Effector memory CD4-positive, alpha-beta T cell (primary cell): ENCODE data around the gene FUT8.

Source experiments
- DNase-seq, 3 donors: peaks; one replicate each; pipeline ENCODE4 v3.0.0-alpha.2; 2020
- H3K27ac ChIP-seq: 2 replicates; pipeline ENCODE4 v1.7.0; 2013; ENCODE audit warnings: mild to moderate bottlenecking, low read length, moderate library complexity; ENCODE audit not compliant: insufficient read depth, poor library complexity, severe bottlenecking
- H3K27me3 ChIP-seq: replicated peaks from 2 replicates; pipeline ENCODE4 v1.7.0; 2013; ENCODE audit warnings: mild to moderate bottlenecking, low read length; ENCODE audit not compliant: insufficient read depth, control insufficient read depth, poor library complexity, severe bottlenecking
- H3K36me3 ChIP-seq: 2 replicates; pipeline ENCODE4 v1.7.0; 2013; ENCODE audit warnings: mild to moderate bottlenecking, low read length, moderate library complexity; ENCODE audit not compliant: control insufficient read depth, insufficient read depth
- H3K4me1 ChIP-seq: 2 replicates; pipeline ENCODE4 v1.7.0; 2013; ENCODE audit warnings: low read length, mild to moderate bottlenecking; ENCODE audit not compliant: control insufficient read depth, insufficient read depth, poor library complexity, severe bottlenecking
- H3K4me3 ChIP-seq: 2 replicates; pipeline ENCODE4 v1.7.0; 2013; ENCODE audit warnings: low read length, low read depth, mild to moderate bottlenecking; ENCODE audit not compliant: insufficient read depth, poor library complexity, severe bottlenecking
- H3K9me3 ChIP-seq: 2 replicates; pipeline ENCODE4 v1.7.0; 2013; ENCODE audit warnings: mild to moderate bottlenecking, low read length, moderate library complexity; ENCODE audit not compliant: control insufficient read depth

The FUT8 gene

DNA sequence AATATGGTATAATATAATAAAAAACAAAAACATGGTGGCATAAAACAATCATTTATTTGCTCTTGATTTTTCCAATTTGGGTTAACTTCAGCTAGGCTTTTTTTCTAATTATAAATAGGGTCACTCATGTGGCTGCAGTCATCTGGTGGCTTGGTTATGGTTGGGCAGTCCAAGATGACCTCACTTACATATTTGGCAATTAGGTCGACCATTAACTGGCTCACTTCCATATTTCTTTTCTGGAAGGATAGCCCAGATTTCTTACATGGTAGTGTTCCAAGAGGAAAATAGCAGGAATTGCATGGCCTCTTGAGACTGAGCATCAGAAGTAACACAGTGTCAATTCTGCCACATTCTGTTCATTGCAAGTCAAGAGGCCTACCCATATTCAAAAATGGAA lies 153.4 kb downstream of the FUT8 start:
- H3K4me3 ChIP-seq: no peak overlapping the region

DNA sequence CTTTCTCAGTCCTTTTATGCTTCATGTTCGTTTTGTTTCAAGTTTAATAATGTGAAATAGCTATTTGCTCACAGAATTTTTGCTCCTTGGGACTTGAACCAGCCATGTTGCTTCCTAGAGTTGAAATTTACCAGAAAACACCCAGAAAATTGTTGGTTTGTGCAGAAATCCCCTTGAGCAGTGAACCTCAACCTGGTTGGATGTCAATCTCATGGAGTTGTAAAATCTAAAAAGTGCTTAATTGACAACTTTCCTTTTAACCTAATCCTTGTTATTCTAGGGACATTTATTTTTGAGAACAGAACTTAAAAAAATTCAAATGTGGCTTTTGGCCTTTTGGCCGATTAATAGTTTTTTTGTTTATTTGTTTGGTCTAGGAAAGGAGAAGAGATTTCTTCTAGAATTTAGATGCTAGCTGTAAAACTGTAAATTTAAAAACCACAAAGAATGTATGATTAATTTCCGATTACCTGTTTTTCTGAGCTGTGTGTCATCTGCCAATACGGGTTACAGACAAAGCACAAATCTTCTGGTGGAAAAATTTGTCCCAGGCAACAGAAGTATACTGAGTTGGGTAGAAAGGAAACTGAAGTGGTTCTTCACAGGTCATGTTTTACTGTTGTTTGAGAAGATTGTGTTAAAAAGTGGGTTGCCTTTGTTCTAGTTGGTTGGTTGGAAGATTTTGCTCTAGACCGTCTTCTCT lies 154.4 kb downstream of the FUT8 start:
- Histone ChIP-seq H3K4me1 (peaks cover 8% of the 10 kb centered on the region), H3K9me3 (no peaks in the 10 kb centered on the region), H3K36me3 (no peaks in the 10 kb centered on the region), H3K27ac (no peak overlapping the region), H3K4me3 (no peak overlapping the region), H3K27me3 (no peaks in the 10 kb centered on the region)
- DNase-seq: no peak

More for the DNA sequence above, 153.4 kb downstream of the FUT8 start:
- Histone ChIP-seq H3K9me3 (no peaks in the 10 kb centered on the region), H3K27ac (no peak overlapping the region), H3K27me3 (no peaks in the 10 kb centered on the region), H3K36me3 (no peaks in the 10 kb centered on the region), H3K4me1 (peaks cover 8% of the 10 kb centered on the region)
- no peak for DNase-seq

DNA sequence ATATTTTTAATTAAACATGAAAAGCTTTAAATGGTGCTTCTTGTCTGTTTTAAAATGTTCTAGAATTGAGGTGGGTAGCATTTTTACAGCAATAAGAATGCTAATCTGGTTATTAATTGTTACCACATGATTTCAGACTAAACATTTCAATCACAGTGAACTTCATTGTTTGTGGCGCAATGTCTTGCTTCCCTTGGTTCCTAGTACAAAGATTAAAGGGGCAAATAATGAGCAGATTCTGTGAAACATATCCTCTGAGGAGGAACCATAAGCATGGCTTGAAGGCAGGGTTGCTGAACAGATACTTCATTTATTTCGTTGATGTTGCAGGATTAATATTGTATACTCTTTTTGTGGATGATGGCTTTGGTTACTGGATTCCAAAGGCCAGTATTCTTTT lies 162.1 kb downstream of the FUT8 start:
- H3K4me3 ChIP-seq: no peak overlapping the region
- no peaks in the 10 kb centered on the region for H3K27me3 ChIP-seq
- H3K27ac ChIP-seq: no peak overlapping the region
- H3K36me3 ChIP-seq: no peaks in the 10 kb centered on the region
- DNase-seq: no peak
- H3K4me1 ChIP-seq: no peaks in the 10 kb centered on the region
- no peaks in the 10 kb centered on the region for H3K9me3 ChIP-seq

DNA sequence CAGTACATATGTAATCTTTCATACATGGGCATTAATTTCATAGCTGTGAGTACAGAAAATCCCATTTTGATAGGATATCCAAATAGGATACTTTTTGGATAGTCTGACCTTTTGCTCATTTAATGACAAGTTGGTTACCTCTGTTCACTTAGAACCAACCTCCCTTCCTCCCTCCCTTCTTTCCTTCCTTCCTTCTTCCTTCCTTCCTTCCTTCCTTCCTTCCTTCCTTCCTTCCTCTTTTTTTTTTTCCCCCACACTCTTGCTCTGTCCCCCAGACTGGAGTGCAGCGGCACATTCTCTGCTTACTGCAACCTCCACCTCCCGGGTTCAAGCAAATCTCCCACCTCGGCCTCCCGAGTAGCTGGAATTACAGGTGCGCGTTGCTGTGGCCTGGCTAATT lies 162.9 kb downstream of the FUT8 start:
- Histone ChIP-seq H3K4me1 (no peaks in the 10 kb centered on the region), H3K27ac (no peak overlapping the region), H3K27me3 (no peaks in the 10 kb centered on the region), H3K36me3 (no peaks in the 10 kb centered on the region), H3K4me3 (no peak overlapping the region), H3K9me3 (no peaks in the 10 kb centered on the region)
- no peak for DNase-seq

DNA sequence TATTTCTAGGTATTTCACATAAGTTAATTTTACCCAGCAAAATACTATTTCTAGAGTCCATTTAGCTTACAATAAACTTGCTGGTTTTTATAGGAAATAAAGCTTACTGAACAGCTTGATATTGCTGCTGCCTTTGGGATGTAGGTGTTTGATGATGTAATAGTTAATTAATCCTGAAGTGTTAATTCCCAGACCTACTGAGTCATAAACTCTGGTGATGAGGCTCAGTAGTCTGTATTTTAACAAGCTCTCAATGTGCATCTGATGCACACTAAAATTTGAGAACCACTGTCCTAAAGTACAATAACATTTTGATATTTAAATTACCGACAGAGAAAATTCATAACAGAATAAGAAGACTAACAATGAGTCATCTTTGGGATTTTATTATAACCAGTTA lies 168.4 kb downstream of the FUT8 start:
- Histone ChIP-seq H3K27ac (no peak overlapping the region), H3K9me3 (no peaks in the 10 kb centered on the region), H3K4me3 (no peak overlapping the region), H3K36me3 (no peaks in the 10 kb centered on the region), H3K4me1 (no peaks in the 10 kb centered on the region), H3K27me3 (no peaks in the 10 kb centered on the region)
- DNase-seq: no peak

DNA sequence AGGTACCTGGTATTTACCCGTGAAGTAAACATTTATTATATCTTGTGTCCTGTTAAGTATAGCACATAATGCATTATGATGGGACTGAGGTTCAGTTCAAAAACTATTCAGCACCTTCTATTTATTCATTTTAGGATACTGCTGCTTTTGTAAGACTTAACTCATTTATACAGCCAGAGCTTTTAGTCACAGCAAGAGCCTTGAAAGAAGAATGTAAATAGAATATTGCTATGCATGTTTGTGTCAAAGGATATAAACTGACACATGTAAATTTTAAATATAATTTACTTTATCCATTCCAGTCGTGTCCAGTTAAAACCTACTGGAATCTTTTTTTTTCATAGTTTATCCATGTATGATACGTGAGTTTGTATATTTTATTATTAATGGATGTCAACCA lies 168.8 kb downstream of the FUT8 start:
- no peaks in the 10 kb centered on the region for H3K4me1 ChIP-seq
- no peaks in the 10 kb centered on the region for H3K9me3 ChIP-seq
- no peaks in the 10 kb centered on the region for H3K36me3 ChIP-seq
- no peaks in the 10 kb centered on the region for H3K27me3 ChIP-seq
- no peak overlapping the region for H3K4me3 ChIP-seq
- no peak overlapping the region for H3K27ac ChIP-seq
- no peak for DNase-seq

DNA sequence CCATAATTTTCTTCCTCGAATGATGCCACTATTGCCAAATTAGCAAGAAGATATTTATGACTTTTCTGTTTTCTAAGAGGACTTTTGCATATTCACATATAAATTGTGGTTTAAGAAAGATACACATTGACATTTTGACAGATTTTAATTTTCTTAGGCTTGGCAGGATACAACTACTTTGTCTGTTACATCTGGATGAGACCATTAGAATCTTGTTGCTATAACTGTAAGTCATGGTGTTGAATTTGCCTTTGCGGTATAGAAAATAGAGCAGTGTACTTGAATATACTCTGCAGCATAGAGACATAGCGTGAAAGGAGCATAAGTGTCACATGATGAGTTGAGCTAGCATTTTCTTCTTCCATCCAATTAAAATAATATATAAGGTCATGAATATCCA lies 169.3 kb downstream of the FUT8 start:
- no peaks in the 10 kb centered on the region for H3K36me3 ChIP-seq
- DNase-seq: no peak
- H3K9me3 ChIP-seq: no peaks in the 10 kb centered on the region
- H3K27ac ChIP-seq: no peak overlapping the region
- H3K4me1 ChIP-seq: no peaks in the 10 kb centered on the region
- no peak overlapping the region for H3K4me3 ChIP-seq
- no peaks in the 10 kb centered on the region for H3K27me3 ChIP-seq

DNA sequence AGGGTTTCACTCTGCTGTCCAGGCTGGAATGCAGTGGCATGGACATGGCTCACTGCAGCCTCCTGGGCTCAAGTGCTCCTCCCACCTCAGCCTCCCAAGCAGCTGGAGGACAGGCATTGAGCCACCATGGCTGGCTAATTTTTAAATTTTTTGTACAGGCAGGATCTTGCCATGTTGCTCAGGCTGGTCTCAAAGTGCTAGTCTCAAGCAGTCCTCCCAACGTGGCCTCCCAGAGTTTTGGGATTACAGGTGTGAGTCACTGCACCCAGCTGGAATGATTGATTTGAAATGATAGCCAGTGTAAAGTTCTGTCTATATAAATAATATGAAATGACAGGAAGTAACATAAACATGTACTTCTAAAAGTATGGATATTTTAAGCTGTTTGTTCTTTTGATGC lies 172.7 kb downstream of the FUT8 start:
- H3K36me3 ChIP-seq: no peaks in the 10 kb centered on the region
- no peaks in the 10 kb centered on the region for H3K9me3 ChIP-seq
- H3K4me3 ChIP-seq: no peak overlapping the region
- no peaks in the 10 kb centered on the region for H3K4me1 ChIP-seq
- no peaks in the 10 kb centered on the region for H3K27me3 ChIP-seq
- no peak for DNase-seq
- no peak overlapping the region for H3K27ac ChIP-seq

DNA sequence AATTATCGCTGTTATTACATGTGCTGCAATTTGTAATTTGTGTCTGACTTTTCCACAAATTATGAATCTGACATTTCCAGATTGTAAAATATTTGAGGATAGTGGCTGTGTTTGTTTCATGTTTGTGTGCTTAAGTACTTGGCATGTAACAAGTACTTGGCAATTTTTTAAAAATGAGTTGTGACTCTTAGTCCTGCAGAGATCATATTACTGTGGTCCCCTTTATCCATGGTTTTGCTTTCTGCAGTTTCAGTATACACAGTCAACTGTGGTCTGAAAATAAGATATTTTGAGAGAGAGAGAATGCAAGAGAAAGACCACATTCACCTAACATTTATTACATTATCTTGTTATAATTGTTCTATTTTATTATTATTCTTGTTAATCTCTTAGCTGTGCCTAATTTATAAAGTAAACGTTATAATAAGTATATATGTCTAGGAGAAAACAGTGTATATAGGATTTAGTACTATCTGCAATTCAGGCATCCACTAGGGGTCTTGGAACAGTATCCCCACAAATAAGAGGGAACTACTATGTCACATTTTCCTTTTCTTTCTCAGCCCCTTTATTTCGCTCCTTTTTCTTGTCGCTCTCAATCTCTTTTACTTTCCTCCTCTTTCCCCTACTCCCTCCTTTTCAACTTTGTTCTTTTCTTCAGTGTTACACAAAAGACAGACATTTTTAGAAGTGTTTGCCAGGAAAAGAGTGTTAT lies 176.1 kb downstream of the FUT8 start:
- no peaks in the 10 kb centered on the region for H3K36me3 ChIP-seq
- H3K4me1 ChIP-seq: no peaks in the 10 kb centered on the region
- no peak for DNase-seq
- no peaks in the 10 kb centered on the region for H3K27me3 ChIP-seq
- no peaks in the 10 kb centered on the region for H3K9me3 ChIP-seq
- H3K4me3 ChIP-seq: no peak overlapping the region
- H3K27ac ChIP-seq: no peak overlapping the region

DNA sequence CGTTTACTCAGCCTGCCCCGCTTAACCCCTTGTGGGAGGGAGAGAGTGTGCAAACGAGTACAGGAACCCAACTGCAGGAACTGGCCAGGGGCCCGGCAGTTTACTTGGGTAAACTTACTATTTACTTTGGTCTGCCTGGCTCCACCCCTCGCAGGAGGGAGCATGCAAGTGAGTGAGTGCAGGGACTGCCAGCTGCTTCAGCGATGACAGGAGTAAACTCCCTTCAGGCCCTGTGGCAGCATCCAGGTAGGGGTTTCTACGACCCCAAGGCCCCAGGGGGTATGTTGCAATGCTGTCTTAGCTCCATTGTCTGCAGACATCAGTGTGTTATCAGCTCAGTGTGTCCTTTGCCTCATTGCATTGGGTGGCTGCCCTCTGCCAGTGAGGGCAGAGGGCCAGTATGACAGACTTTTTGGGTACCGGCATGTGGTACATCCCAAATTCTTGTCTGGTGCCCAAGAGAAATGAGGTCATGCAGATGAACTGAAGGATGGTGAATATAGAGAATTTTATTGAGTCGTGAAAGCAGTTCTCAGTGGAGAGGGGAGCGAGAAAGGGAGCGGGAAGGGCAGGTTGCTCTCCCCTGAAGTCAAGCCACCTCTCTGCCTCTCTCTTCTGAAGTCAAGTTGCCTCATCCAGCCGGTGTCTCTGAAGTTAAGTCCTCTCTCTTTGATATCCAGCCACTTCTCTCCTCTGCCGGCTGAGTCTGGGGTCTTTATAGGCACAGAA lies 181.8 kb downstream of the FUT8 start:
- no peaks in the 10 kb centered on the region for H3K27me3 ChIP-seq
- H3K27ac ChIP-seq: no peak overlapping the region

More for the DNA sequence above, 181.8 kb downstream of the FUT8 start:
- no peaks in the 10 kb centered on the region for H3K4me1 ChIP-seq
- no peak for DNase-seq
- H3K36me3 ChIP-seq: no peaks in the 10 kb centered on the region
- H3K9me3 ChIP-seq: no peaks in the 10 kb centered on the region
- no peak overlapping the region for H3K4me3 ChIP-seq
